ENCODE results near the gene SMAD6. TPM values are rescaled to one million over a fixed set of nuclear protein-coding genes. Genes with fewer than 3 reads are reported as not detected.

Gene SMAD6
- total and polyA plus RNA-seq, 10 of the 15 experiments (the other 5 are each of a cell fraction or from before 2014, with no cell fraction given): under 0.01 to 0.10 (median 0.03) TPM; not detected in 7

- no peaks in the 10 kb centered on the region for H3K36me3 ChIP-seq (ENCODE audit: control insufficient read depth in 2 of 2, insufficient read depth in 2 of 2, low read length in 1 of 2)
- WGBS (ENCODE audit: insufficient coverage, insufficient replicate concordance, low lambda C conversion rate, missing lambda C conversion rate): 34% methylated on average over 13 of the region's 13 CpGs
- ChIA-PET SMC1A (ENCODE audit: uncharacterized antibody, unreplicated experiment) (no interaction called here), RAD21 (ENCODE audit: unreplicated experiment) (no interaction called here), POLR2A (no interaction called here), CTCF (no interaction called here)
- ATAC-seq: no peak
- no peak overlapping the region for H3K4me2 ChIP-seq (ENCODE audit: control insufficient read depth, insufficient read depth)
- no peaks in the 10 kb centered on the region; the same call in 1 of the 2 replicates for H4K20me1 ChIP-seq (ENCODE audit: control insufficient read depth, insufficient read depth)
- no peak for TF ChIP-seq MYC (IDR thresholded peaks at IDR 0.05; ENCODE audit: insufficient read depth, insufficient read length, insufficient replicate concordance, low read length, severe bottlenecking)
- no peak overlapping the region for H3K9ac ChIP-seq (ENCODE audit: control insufficient read depth, insufficient read depth, low read length)
- H3K9me3 ChIP-seq (replicated peaks; ENCODE audit: control insufficient read depth, insufficient read depth, low read length): no peaks in the 10 kb centered on the region
- in situ Hi-C loops (cut with MboI): no loop called here
- DNase-seq (ENCODE audit: low read depth, low spot score): no peak
- no peaks in the 10 kb centered on the region for H3K4me1 ChIP-seq (ENCODE audit: control insufficient read depth, insufficient read depth, low read length)
- no TSS peak for BruUV-seq (replicated peaks)
- peaks cover 0 to 3% of the 10 kb centered on the region in 2 experiments; a peak in 3 of 4 replicates for H3K27me3 ChIP-seq (replicated peaks in 1 of 2; ENCODE audit: control insufficient read depth in 2 of 2, insufficient read depth in 2 of 2, low read length in 1 of 2)
- intact Hi-C loops (cut with micrococcal nuclease; ENCODE audit: unreplicated experiment): no loop called here
- no peaks in the 10 kb centered on the region for H3K79me2 ChIP-seq (ENCODE audit: control insufficient read depth, insufficient read depth, low read length)
- no peak overlapping the region for H3K4me3 ChIP-seq
- no peak for FAIRE-seq
- no peak overlapping the region for H3K27ac ChIP-seq (ENCODE audit: control insufficient read depth, insufficient read depth)
- no peak overlapping the region for H2AFZ ChIP-seq (ENCODE audit: control insufficient read depth, low read depth, low read length)
These were observed 48.2 kb upstream of the SMAD6 start for GRCh38 chr15:66653852-66654251.

DNA sequence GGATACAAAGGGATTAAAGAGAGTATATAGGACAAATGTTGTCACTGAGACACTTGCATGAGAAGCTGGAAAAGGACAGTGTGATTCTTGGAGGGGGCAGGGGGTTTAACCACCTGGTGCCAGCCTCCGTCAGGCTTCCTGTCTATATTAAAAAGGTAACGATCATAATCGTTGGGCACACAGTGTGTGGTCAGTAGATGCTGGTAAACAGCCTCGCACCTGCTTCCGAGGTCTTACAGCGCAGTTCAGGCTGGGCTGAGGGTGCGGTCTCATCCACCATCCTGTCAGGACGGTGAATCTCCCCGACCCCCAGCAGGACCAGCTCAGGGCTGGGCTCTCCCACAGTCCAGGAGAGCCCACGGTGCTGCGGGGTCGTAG lies 47.7 kb upstream of the SMAD6 start:
- no peak overlapping the region for H3K9ac ChIP-seq (ENCODE audit: control insufficient read depth, insufficient read depth, low read length)
- in situ Hi-C loops (cut with MboI): no loop called here
- H3K4me3 ChIP-seq: no peak overlapping the region
- H4K20me1 ChIP-seq (ENCODE audit: control insufficient read depth, insufficient read depth): no peaks in the 10 kb centered on the region; the same call in 1 of the 2 replicates
- CTCF ChIA-PET: interaction anchor here (1.2 kb wide), 1 partner anchor 12 kb away, joined by 4 read pairs; no protein-coding TSS in a partner anchor
- BruUV-seq (replicated peaks): no TSS peak
- FAIRE-seq (no peak), ATAC-seq (peak; percentile 15; the same call in 2 of the 3 replicates), DNase-seq (ENCODE audit: low read depth, low spot score) (no peak)
- no peaks in the 10 kb centered on the region for H3K9me3 ChIP-seq (replicated peaks; ENCODE audit: control insufficient read depth, insufficient read depth, low read length)
- peaks cover 0 to 3% of the 10 kb centered on the region in 2 experiments; a peak in 3 of 4 replicates for H3K27me3 ChIP-seq (replicated peaks in 1 of 2; ENCODE audit: control insufficient read depth in 2 of 2, insufficient read depth in 2 of 2, low read length in 1 of 2)
- intact Hi-C loops (cut with micrococcal nuclease; ENCODE audit: unreplicated experiment): no loop called here
- RAD21 ChIA-PET (ENCODE audit: unreplicated experiment): no interaction called here
- TF ChIP-seq PML (IDR thresholded peaks at IDR 0.05; ENCODE audit: low read length) (no peak), YBX1 (IDR thresholded peaks at IDR 0.05) (no peak), POLR2AphosphoS2 (IDR thresholded peaks at IDR 0.05; ENCODE audit: low read depth, low read length) (no peak), USF1 (IDR thresholded peaks at IDR 0.05; ENCODE audit: borderline replicate concordance, extremely low read length, insufficient read depth, low read depth, low read length) (no peak)
- WGBS (ENCODE audit: insufficient coverage, insufficient replicate concordance, low lambda C conversion rate, missing lambda C conversion rate): 27% methylated on average over 12 of the region's 12 CpGs
- H3K79me2 ChIP-seq (ENCODE audit: control insufficient read depth, insufficient read depth, low read length): no peaks in the 10 kb centered on the region
- no peak overlapping the region for H3K4me2 ChIP-seq (ENCODE audit: control insufficient read depth, insufficient read depth)
- H3K4me1 ChIP-seq (ENCODE audit: control insufficient read depth, insufficient read depth, low read length): no peaks in the 10 kb centered on the region
- no peak overlapping the region for H3K27ac ChIP-seq (ENCODE audit: control insufficient read depth, insufficient read depth)
- SMC1A ChIA-PET (ENCODE audit: uncharacterized antibody, unreplicated experiment): no interaction called here
- POLR2A ChIA-PET: no interaction called here
- H3K36me3 ChIP-seq (ENCODE audit: control insufficient read depth in 2 of 2, insufficient read depth in 2 of 2, low read length in 1 of 2): no peaks in the 10 kb centered on the region
- no peak overlapping the region for H2AFZ ChIP-seq (ENCODE audit: control insufficient read depth, low read depth, low read length)

Data from GM12878 (cell line).